Natural killer cell (primary cell): Measurements from ENCODE around the gene SH2D5. TPM values are rescaled to one million over a fixed set of nuclear protein-coding genes. Genes with fewer than 3 reads are reported as not detected.
"Not testable (repeated sequence)": the region's sequence is repeated elsewhere in the genome, so short reads cannot be mapped to it uniquely, and the experiment has no call there.

Experiments used
- ATAC-seq, 3 donors: fragments of 150-1000 bp in 2 of 3; fragments of 200-7000 bp in 1 of 3; cut with Tn5 transposase; 1 replicate in 1 of 3; 2 replicates in 2 of 3; pipeline ENCODE4 v1.10.0; 2021; ENCODE audit warnings: mild to moderate bottlenecking in 2 of 3, moderate library complexity in 2 of 3
- DNase-seq, 2 donors: peaks; one replicate each; pipeline versions ENCODE4 v3.0.0 to v3.0.0-alpha.2; 2013 to 2021; ENCODE audit warnings: mixed read lengths in 1 of 2
- H3K27ac ChIP-seq: one replicate; pipeline ENCODE4 v1.5.1; 2013; ENCODE audit warnings: mild to moderate bottlenecking, low read length
- H3K27me3 ChIP-seq: one replicate; pipeline ENCODE4 v1.6.1; 2013; ENCODE audit warnings: low read length; ENCODE audit not compliant: control insufficient read depth, insufficient read depth
- H3K36me3 ChIP-seq: one replicate; pipeline ENCODE4 v1.6.1; 2013; ENCODE audit warnings: low read length; ENCODE audit not compliant: control insufficient read depth, insufficient read depth
- H3K4me1 ChIP-seq: one replicate; pipeline ENCODE4 v1.6.1; 2013; ENCODE audit warnings: low read length; ENCODE audit not compliant: control insufficient read depth, insufficient read depth
- H3K4me3 ChIP-seq: one replicate; pipeline ENCODE4 v1.5.1; 2013; ENCODE audit warnings: low read length
- H3K9me3 ChIP-seq: one replicate; pipeline ENCODE4 v1.6.1; 2013; ENCODE audit warnings: low read length; ENCODE audit not compliant: control insufficient read depth, insufficient read depth
- H3K27ac Mint-ChIP-seq, 2 donors: one replicate each; pipeline ENCODE4 v1.8.0; 2022; ENCODE audit warnings: mild to moderate bottlenecking in 2 of 2, mixed read lengths in 2 of 2, moderate library complexity in 1 of 2
- H3K27me3 Mint-ChIP-seq, 2 donors: one replicate each; pipeline ENCODE4 v1.8.0; 2022; ENCODE audit warnings: low read depth in 2 of 2, mixed read lengths in 2 of 2
- H3K36me3 Mint-ChIP-seq: one replicate; pipeline ENCODE4 v1.8.0; 2022; ENCODE audit warnings: mixed read lengths
- H3K4me1 Mint-ChIP-seq, 2 donors: one replicate each; pipeline ENCODE4 v1.8.0; 2022; ENCODE audit warnings: mixed read lengths in 2 of 2
- H3K4me3 Mint-ChIP-seq: one replicate; pipeline ENCODE4 v1.8.0; 2022; ENCODE audit warnings: mild to moderate bottlenecking, moderate library complexity, mixed read lengths
- H3K9me3 Mint-ChIP-seq, 2 donors: one replicate each; pipeline ENCODE4 v1.8.0; 2022; ENCODE audit warnings: mixed read lengths in 2 of 2
- CTCF ChIP-seq: fragments of 200-600 bp; IDR thresholded peaks from one replicate; pipeline ENCODE4 v1.8.0; 2022; ENCODE audit warnings: antibody characterized with exemption
- WGBS: methylation state at CpG from one replicate; pipeline ENCODE4 v1.1.7; 2013; ENCODE audit warnings: missing lambda C conversion rate; ENCODE audit not compliant: insufficient coverage; 5-methylcytosine and 5-hydroxymethylcytosine counted together
- intact Hi-C: fragments of 100-400 bp; cut with micrococcal nuclease; formaldehyde crosslinking; loops from one replicate; pipeline ENCODE4 v1.14.2; 2022
- total RNA-seq, 4 donors: library from RNA; stranded (reverse); fragments of 120-200 nt in 1 of 4; gene quantifications; one replicate each; pipeline versions ENCODE4 v1.2.3 to v1.2.4, GENCODE V29; 2013 to 2022

SH2D5 gene
- total RNA-seq, 3 donors from 2014 or later (not counting 1 experiment from before 2014, with no cell fraction given), result not detected

GRCh38 chr1:20681999-20682398 lies 50.5 kb downstream of the SH2D5 start:
- Histone ChIP-seq H3K4me3 (no peak overlapping the region), H3K27me3 (no peaks in the 10 kb centered on the region), H3K27ac (no peak overlapping the region), H3K4me1 (peaks cover 22% of the 10 kb centered on the region), H3K36me3 (no peaks in the 10 kb centered on the region), H3K9me3 (no peaks in the 10 kb centered on the region)
- DNase-seq (no peak), ATAC-seq (no peak)
- no peaks in the 10 kb centered on the region for H3K36me3 Mint-ChIP-seq
- intact Hi-C loops, result no loop called here
- WGBS, result 94% methylated on average over 9 of the region's 9 CpGs
- H3K4me3 Mint-ChIP-seq, result no peak overlapping the region
- H3K27me3 Mint-ChIP-seq, result no peaks in the 10 kb centered on the region
- H3K27ac Mint-ChIP-seq, result no peak overlapping the region
- TF ChIP-seq CTCF, result no peak
- H3K4me1 Mint-ChIP-seq, result peaks cover 6 to 7% of the 10 kb centered on the region in 2 donors
- H3K9me3 Mint-ChIP-seq, result no peaks in the 10 kb centered on the region

GRCh38 chr1:20680269-20680668 lies 52.2 kb downstream of the SH2D5 start:
- intact Hi-C loops, result no loop called here
- Mint-ChIP-seq H3K27me3 (peaks cover 0 to 2% of the 10 kb centered on the region in 2 donors), H3K4me1 (peaks cover 6 to 7% of the 10 kb centered on the region in 2 donors), H3K9me3 (no peaks in the 10 kb centered on the region), H3K36me3 (no peaks in the 10 kb centered on the region), H3K4me3 (no peak overlapping the region), H3K27ac (no peak overlapping the region)
- Histone ChIP-seq H3K9me3 (no peaks in the 10 kb centered on the region), H3K36me3 (no peaks in the 10 kb centered on the region), H3K4me3 (no peak overlapping the region), H3K27ac (no peak overlapping the region), H3K4me1 (peaks cover 22% of the 10 kb centered on the region), H3K27me3 (no peaks in the 10 kb centered on the region)
- DNase-seq (no peak), ATAC-seq (no peak)
- WGBS, result 90% methylated on average over 3 of the region's 5 CpGs
- no peak for TF ChIP-seq CTCF

DNA sequence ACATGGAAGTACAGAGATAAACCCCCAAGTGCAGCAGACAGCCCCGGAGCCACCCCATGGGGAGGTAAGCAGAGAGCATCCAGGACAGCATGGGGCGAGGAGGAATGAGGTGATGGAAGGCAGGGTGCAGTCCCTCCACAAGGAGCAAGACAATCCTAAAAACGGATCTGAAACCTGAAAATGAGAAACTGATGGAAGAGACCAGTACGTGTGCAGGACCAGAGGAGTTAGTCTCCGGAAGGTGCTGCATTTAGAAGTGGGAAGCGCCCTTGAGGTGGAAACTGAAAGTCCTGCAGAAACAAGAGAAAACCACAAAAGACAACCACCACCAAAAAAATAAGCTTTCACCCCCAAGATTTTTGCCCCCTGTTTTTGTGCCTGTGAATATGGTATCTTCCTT lies 53.9 kb downstream of the SH2D5 start:
- TF ChIP-seq CTCF, result no peak
- no peaks in the 10 kb centered on the region for H3K9me3 Mint-ChIP-seq
- Histone ChIP-seq H3K36me3 (no peaks in the 10 kb centered on the region), H3K27ac (no peak overlapping the region), H3K4me3 (no peak overlapping the region), H3K4me1 (peaks cover 22% of the 10 kb centered on the region), H3K27me3 (no peaks in the 10 kb centered on the region), H3K9me3 (no peaks in the 10 kb centered on the region)
- H3K27ac Mint-ChIP-seq, result no peak overlapping the region
- H3K4me1 Mint-ChIP-seq, result peaks cover 6 to 7% of the 10 kb centered on the region in 2 donors
- ATAC-seq (no peak), DNase-seq (no peak)
- peak overlapping the region; percentile 0 for H3K4me3 Mint-ChIP-seq
- no peaks in the 10 kb centered on the region for H3K36me3 Mint-ChIP-seq
- intact Hi-C loops, result no loop called here
- H3K27me3 Mint-ChIP-seq, result peaks cover 0 to 2% of the 10 kb centered on the region in 2 donors
- 27% methylated on average over 4 of the region's 6 CpGs for WGBS

- H3K36me3 Mint-ChIP-seq, ATAC-seq, H3K27me3 Mint-ChIP-seq, DNase-seq, H3K4me3 Mint-ChIP-seq, H3K27ac ChIP-seq, intact Hi-C loops, H3K4me1 ChIP-seq, H3K27me3 ChIP-seq, H3K9me3 ChIP-seq, H3K36me3 ChIP-seq, H3K9me3 Mint-ChIP-seq, H3K4me3 ChIP-seq, H3K4me1 Mint-ChIP-seq, H3K27ac Mint-ChIP-seq: not testable (repeated sequence)
- WGBS, result 83% methylated on average over 8 of the region's 11 CpGs
Measured at GRCh38 chr1:20673626-20674025, 58.9 kb downstream of the SH2D5 start.
